CD4-positive, alpha-beta T cell (primary cell): ENCODE results near the gene ADGRB3. TPM values are rescaled to one million over a fixed set of nuclear protein-coding genes. Genes with fewer than 3 reads are reported as not detected.
"Not testable (repeated sequence)": the region's sequence is repeated elsewhere in the genome, so short reads cannot be mapped to it uniquely, and the experiment has no call there.

Experiments
- ATAC-seq: fragments of 200-7000 bp; cut with Tn5 transposase; one replicate; pipeline ENCODE4 v1.10.0; 2022; ENCODE audit warnings: mild to moderate bottlenecking; ENCODE audit not compliant: poor library complexity
- CTCF ChIA-PET: fragments of 350-600 bp; sonication (Branson Sonifier 250); formaldehyde crosslinking; loops from one replicate; lab custom pipeline; 2021; ENCODE audit warnings: antibody characterized with exemption, inconsistent platforms; lab: Charles Lee
- POLR2A ChIA-PET: fragments of 350-600 bp; sonication (Branson Sonifier 250); formaldehyde crosslinking; loops from one replicate; lab custom pipeline; 2021; ENCODE audit warnings: antibody characterized with exemption, inconsistent platforms; lab: Charles Lee
- DNase-seq, 14 experiments: peaks; one replicate each; pipeline ENCODE4 v3.0.0-alpha.2; 2013 to 2020; ENCODE audit warnings: mixed read lengths in 2 of 14
- H3K27ac ChIP-seq, 2 donors: one replicate each; pipeline versions ENCODE4 v1.5.1 to v1.7.0; 2013; ENCODE audit warnings: low read length in 2 of 2, low read depth in 1 of 2, mild to moderate bottlenecking in 1 of 2
- H3K27me3 ChIP-seq, 2 experiments: 1 replicate in 1 of 2; 2 replicates in 1 of 2; pipeline versions ENCODE4 v1.6.1 to v1.7.0; 2013; ENCODE audit warnings: low read length in 2 of 2, control low read depth in 1 of 2, mild to moderate bottlenecking in 1 of 2, moderate library complexity in 1 of 2; ENCODE audit not compliant: insufficient read depth in 2 of 2, control insufficient read depth in 1 of 2
- H3K36me3 ChIP-seq: one replicate; pipeline ENCODE4 v1.6.1; 2013; ENCODE audit warnings: low read length, control low read depth; ENCODE audit not compliant: insufficient read depth
- H3K4me1 ChIP-seq: one replicate; pipeline ENCODE4 v1.6.1; 2013; ENCODE audit warnings: low read length, control low read depth; ENCODE audit not compliant: insufficient read depth
- H3K4me3 ChIP-seq: one replicate; pipeline ENCODE4 v1.5.1; 2013; ENCODE audit warnings: mild to moderate bottlenecking, low read length, moderate library complexity
- H3K9me3 ChIP-seq, 2 experiments: 1 replicate in 1 of 2; 2 replicates in 1 of 2; pipeline versions ENCODE4 v1.6.1 to v1.7.0; 2013; ENCODE audit warnings: low read length in 2 of 2, mild to moderate bottlenecking in 2 of 2, control low read depth in 1 of 2, moderate library complexity in 1 of 2; ENCODE audit not compliant: control insufficient read depth in 1 of 2, insufficient read depth in 1 of 2
- H3K27ac Mint-ChIP-seq: one replicate; pipeline ENCODE4 v1.8.0; 2020; ENCODE audit warnings: mixed read lengths
- H3K27me3 Mint-ChIP-seq: one replicate; pipeline ENCODE4 v1.8.0; 2021; ENCODE audit warnings: mixed read lengths
- H3K36me3 Mint-ChIP-seq: one replicate; pipeline ENCODE4 v1.8.0; 2021; ENCODE audit warnings: low read depth, mixed read lengths
- H3K4me1 Mint-ChIP-seq: one replicate; pipeline ENCODE4 v1.8.0; 2021; ENCODE audit warnings: low read depth, mixed read lengths
- H3K4me3 Mint-ChIP-seq: one replicate; pipeline ENCODE4 v1.8.0; 2020; ENCODE audit warnings: mild to moderate bottlenecking, mixed read lengths
- H3K9me3 Mint-ChIP-seq: one replicate; pipeline ENCODE4 v1.8.0; 2020; ENCODE audit warnings: mixed read lengths
- intact Hi-C, 2 experiments: fragments of 100-400 bp; cut with DNase I in 1 of 2; cut with micrococcal nuclease in 1 of 2; formaldehyde crosslinking; loops; one replicate each; pipeline versions ENCODE4 v1.15.1 to v1.9.0; 2023 to 2025; cut with DNase I, micrococcal nuclease
- total RNA-seq, 174 experiments: library from RNA in 2 of 174; stranded (reverse) in 2 of 174; gene quantifications; one replicate each; pipeline ENCODE4 v1.2.3 and lab custom pipeline; 2021 to 2026
- TF ChIP-seq, protein P1 (sequence below): fragments of 200-600 bp; IDR thresholded peaks from one replicate; pipeline ENCODE4 v1.8.0; 2022; ENCODE audit warnings: antibody characterized with exemption, mild to moderate bottlenecking

ADGRB3 gene
- total RNA-seq, 2 experiments from 2014 or later, result not detected

DNA sequence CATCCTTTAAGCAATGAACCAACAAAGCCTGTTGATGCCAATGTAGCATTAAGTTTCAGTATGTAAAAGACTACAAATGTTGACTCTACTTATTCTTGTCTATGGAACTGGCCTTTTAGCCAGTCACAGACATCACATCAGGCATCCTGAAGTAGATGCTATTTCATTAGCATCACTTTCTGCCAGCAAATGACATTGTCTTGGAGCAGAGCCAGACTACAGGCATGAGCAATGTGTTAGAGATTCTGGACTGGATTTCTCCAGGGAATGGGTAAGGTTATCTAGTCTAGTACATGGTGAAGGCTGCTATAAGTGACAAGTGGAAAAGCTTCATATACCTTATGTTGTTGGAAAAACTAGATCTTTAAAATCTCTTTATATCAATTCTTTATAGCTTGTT is 142.9 kb downstream of the ADGRB3 start:
- H3K4me3 ChIP-seq, result no peak overlapping the region
- ATAC-seq, result no peak

DNA sequence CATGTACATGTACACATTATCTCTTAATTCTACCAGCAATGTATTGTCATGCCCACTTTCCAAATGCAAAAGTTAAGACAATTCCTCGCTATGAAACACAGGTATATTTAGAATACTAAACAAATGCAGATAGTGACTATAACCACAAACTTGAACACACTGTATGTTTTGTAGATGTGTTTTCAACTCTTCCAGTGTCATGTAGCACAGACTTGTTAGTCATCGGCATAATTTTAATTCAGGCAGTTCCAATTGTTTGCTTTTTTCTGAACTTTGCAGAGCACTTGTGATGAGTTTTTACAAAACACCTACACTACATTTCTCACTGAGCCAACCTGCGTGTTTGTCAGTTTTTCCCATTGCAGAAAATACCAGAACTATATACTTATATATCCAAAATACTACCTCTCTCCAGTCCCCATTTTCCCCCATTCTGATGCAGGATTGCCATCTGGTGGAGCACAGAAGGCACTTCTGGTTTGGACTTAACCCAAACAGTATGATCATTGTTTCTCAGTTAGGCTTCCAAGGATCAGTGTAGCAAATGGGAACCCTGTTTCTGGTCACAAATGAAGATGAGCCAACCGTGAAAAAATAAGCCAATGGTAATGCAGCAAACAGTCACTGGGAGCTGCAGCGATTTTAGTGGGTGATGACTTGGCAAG is 143.4 kb downstream of the ADGRB3 start:
- no peaks in the 10 kb centered on the region for H3K9me3 Mint-ChIP-seq
- intact Hi-C loops, result no loop called here
- Histone ChIP-seq H3K4me3 (no peak overlapping the region), H3K9me3 (no peaks in the 10 kb centered on the region), H3K27me3 (no peaks in the 10 kb centered on the region), H3K4me1 (no peaks in the 10 kb centered on the region), H3K36me3 (no peaks in the 10 kb centered on the region), H3K27ac (no peak overlapping the region)
- no peak overlapping the region for H3K4me3 Mint-ChIP-seq
- TF ChIP-seq, protein P1, sequence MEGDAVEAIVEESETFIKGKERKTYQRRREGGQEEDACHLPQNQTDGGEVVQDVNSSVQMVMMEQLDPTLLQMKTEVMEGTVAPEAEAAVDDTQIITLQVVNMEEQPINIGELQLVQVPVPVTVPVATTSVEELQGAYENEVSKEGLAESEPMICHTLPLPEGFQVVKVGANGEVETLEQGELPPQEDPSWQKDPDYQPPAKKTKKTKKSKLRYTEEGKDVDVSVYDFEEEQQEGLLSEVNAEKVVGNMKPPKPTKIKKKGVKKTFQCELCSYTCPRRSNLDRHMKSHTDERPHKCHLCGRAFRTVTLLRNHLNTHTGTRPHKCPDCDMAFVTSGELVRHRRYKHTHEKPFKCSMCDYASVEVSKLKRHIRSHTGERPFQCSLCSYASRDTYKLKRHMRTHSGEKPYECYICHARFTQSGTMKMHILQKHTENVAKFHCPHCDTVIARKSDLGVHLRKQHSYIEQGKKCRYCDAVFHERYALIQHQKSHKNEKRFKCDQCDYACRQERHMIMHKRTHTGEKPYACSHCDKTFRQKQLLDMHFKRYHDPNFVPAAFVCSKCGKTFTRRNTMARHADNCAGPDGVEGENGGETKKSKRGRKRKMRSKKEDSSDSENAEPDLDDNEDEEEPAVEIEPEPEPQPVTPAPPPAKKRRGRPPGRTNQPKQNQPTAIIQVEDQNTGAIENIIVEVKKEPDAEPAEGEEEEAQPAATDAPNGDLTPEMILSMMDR, result no peak
- POLR2A ChIA-PET, result no interaction called here
- DNase-seq (peak in 2 of 14 experiments; percentile 13 to 15), ATAC-seq (no peak)
- CTCF ChIA-PET, result no interaction called here
- H3K27me3 Mint-ChIP-seq, result no peaks in the 10 kb centered on the region
- H3K36me3 Mint-ChIP-seq, result no peaks in the 10 kb centered on the region
- H3K27ac Mint-ChIP-seq, result no peak overlapping the region
- no peaks in the 10 kb centered on the region for H3K4me1 Mint-ChIP-seq

More for the DNA sequence above, 142.9 kb downstream of the ADGRB3 start:
- no peaks in the 10 kb centered on the region for H3K9me3 ChIP-seq
- no peak overlapping the region for H3K27ac ChIP-seq
- Mint-ChIP-seq H3K27ac (no peak overlapping the region), H3K9me3 (no peaks in the 10 kb centered on the region), H3K27me3 (no peaks in the 10 kb centered on the region), H3K4me1 (no peaks in the 10 kb centered on the region), H3K4me3 (no peak overlapping the region), H3K36me3 (no peaks in the 10 kb centered on the region)
- ChIA-PET CTCF (no interaction called here), POLR2A (interaction anchor here (0.6 kb wide), 1 partner anchor 175 kb away, joined by 4 read pairs; no protein-coding TSS in a partner anchor)
- H3K27me3 ChIP-seq, result no peaks in the 10 kb centered on the region
- intact Hi-C loops, result no loop called here
- TF ChIP-seq, protein P1, result no peak
- no peaks in the 10 kb centered on the region for H3K36me3 ChIP-seq
- no peak for DNase-seq
- no peaks in the 10 kb centered on the region for H3K4me1 ChIP-seq

DNA sequence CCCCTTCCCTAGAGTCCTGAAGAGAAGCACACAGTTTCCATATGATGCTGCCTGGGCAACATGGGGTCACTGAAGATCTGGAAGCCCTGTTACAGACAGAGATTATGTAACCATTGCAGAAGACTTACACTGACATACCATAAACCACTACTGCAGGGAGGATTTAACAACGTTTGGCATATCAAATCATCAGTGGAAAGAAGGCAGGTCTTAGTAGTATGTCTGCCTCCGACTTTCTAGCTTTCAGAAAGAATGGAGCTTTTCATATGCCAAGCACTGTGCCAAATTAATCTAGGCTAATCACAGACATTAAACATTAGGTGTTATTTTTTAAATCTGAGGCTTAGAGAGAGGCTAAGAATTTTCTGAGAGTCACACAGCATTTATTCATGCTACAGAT is 144.3 kb downstream of the ADGRB3 start:
- Histone ChIP-seq H3K27me3 (no peaks in the 10 kb centered on the region), H3K36me3 (no peaks in the 10 kb centered on the region), H3K4me1 (no peaks in the 10 kb centered on the region), H3K4me3 (no peak overlapping the region), H3K27ac (no peak overlapping the region), H3K9me3 (no peaks in the 10 kb centered on the region)
- no peak overlapping the region for H3K27ac Mint-ChIP-seq
- CTCF ChIA-PET, result no interaction called here
- H3K27me3 Mint-ChIP-seq, result no peaks in the 10 kb centered on the region
- no peaks in the 10 kb centered on the region for H3K4me1 Mint-ChIP-seq
- ATAC-seq (no peak), DNase-seq (no peak)
- TF ChIP-seq, protein P1, result no peak
- no peaks in the 10 kb centered on the region for H3K9me3 Mint-ChIP-seq
- no peaks in the 10 kb centered on the region for H3K36me3 Mint-ChIP-seq
- H3K4me3 Mint-ChIP-seq, result no peak overlapping the region
- POLR2A ChIA-PET, result no interaction called here
- intact Hi-C loops, result no loop called here

DNA sequence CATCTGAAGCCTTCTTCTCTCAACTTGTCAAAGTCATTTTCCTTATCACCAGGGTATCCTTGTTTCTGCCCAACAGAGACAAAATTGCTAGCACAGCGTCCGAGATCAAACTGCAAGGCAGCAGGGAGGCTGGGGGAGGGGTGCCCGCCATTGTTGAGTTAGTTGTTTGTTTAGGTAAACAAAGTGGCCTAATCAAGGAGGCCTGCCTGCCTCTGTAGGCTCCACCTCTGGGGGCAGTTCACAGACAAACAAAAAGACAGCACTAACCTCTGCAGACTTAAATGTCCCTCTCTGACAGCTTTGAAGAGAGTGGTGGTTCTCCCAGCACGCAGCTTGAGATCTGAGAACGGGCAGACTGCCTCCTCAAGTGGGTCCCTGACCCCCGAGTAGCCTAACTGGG is 155.0 kb downstream of the ADGRB3 start:
- ATAC-seq, H3K27me3 ChIP-seq, H3K9me3 ChIP-seq, H3K4me3 Mint-ChIP-seq, H3K4me1 Mint-ChIP-seq, H3K9me3 Mint-ChIP-seq, POLR2A ChIA-PET, H3K27ac Mint-ChIP-seq, CTCF ChIA-PET, H3K27ac ChIP-seq, H3K27me3 Mint-ChIP-seq, H3K36me3 ChIP-seq, H3K36me3 Mint-ChIP-seq, intact Hi-C loops, DNase-seq, H3K4me1 ChIP-seq, H3K4me3 ChIP-seq: not testable (repeated sequence)

DNA sequence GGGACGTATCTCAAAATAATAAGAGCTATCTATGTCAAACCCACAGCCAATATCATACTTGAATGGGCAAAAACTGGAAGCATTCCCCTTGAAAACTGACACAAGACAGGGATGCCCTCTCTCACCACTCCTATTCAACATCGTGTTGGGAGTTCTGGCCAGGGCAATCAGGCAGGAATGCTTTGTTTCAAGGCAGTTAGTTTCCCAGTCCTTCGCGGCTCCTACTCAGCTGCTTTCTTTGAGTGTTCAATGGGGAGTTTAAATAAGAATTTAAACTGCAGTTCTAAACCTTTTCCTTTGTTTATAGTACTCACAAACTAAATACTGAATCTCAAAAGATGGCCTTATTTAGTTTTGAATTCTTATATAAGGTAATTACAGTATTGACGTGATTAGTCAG is 179.9 kb downstream of the ADGRB3 start:
- H3K27ac Mint-ChIP-seq, H3K4me3 ChIP-seq, H3K4me3 Mint-ChIP-seq, H3K36me3 ChIP-seq, H3K27me3 ChIP-seq, H3K4me1 ChIP-seq, H3K27me3 Mint-ChIP-seq, POLR2A ChIA-PET, H3K9me3 Mint-ChIP-seq, H3K27ac ChIP-seq, H3K4me1 Mint-ChIP-seq, H3K9me3 ChIP-seq, CTCF ChIA-PET, intact Hi-C loops, H3K36me3 Mint-ChIP-seq, DNase-seq, ATAC-seq: not testable (repeated sequence)
